ENCODE results near the gene FOXRED2. TPM values are rescaled to one million over a fixed set of nuclear protein-coding genes. Genes with fewer than 3 reads are reported as not detected.

FOXRED2 gene
- total RNA-seq, 1 donor from 2014 or later = 4.7 TPM

- Histone ChIP-seq H3K79me2 (ENCODE audit: low read depth) (no peaks in the 10 kb centered on the region), H3F3A (ENCODE audit: low read depth) (no peaks in the 10 kb centered on the region), H3K4me3 (no peak overlapping the region), H3K9ac (no peak overlapping the region), H3K9me3 (ENCODE audit: low read depth) (no peaks in the 10 kb centered on the region), H3K4me2 (no peak overlapping the region), H3K27me3 (no peaks in the 10 kb centered on the region), H3K4me1 (no peaks in the 10 kb centered on the region), H2AFZ (replicated peaks) (no peak overlapping the region), H3K27ac (no peak overlapping the region), H3K36me3 (no peaks in the 10 kb centered on the region), H4K20me1 (ENCODE audit: low read depth) (no peaks in the 10 kb centered on the region)
- H3K36me3 Mint-ChIP-seq = peaks cover 22% of the 10 kb centered on the region
- H3K4me3 Mint-ChIP-seq = no peak overlapping the region
- peaks cover 2% of the 10 kb centered on the region for H3K27me3 Mint-ChIP-seq (ENCODE audit: insufficient read depth, low read depth)
- no peaks in the 10 kb centered on the region for H3K9me3 Mint-ChIP-seq
- H3K4me1 Mint-ChIP-seq = peaks cover 2% of the 10 kb centered on the region
- TF ChIP-seq CTCF (IDR thresholded peaks at IDR 0.05) (no peak), EZH2 (IDR thresholded peaks at IDR 0.05) (no peak)
- DNase-seq (ENCODE audit: low spot score) = no peak
- no peak overlapping the region for H3K27ac Mint-ChIP-seq
Measured at GRCh38 chr22:36475341-36475740, 31.5 kb downstream of the FOXRED2 start.

GRCh38 chr22:36472689-36473088 lies 34.2 kb downstream of the FOXRED2 start:
- H3K27me3 ChIP-seq = no peaks in the 10 kb centered on the region
- H3K27ac Mint-ChIP-seq = no peak overlapping the region
- H3K9ac ChIP-seq = no peak overlapping the region
- H3K4me3 Mint-ChIP-seq = no peak overlapping the region
- H4K20me1 ChIP-seq (ENCODE audit: low read depth) = no peaks in the 10 kb centered on the region
- H3K27ac ChIP-seq = no peak overlapping the region
- TF ChIP-seq EZH2 (IDR thresholded peaks at IDR 0.05) (no peak), EZH2phosphoT487 (IDR thresholded peaks at IDR 0.05) (no peak), CTCF (IDR thresholded peaks at IDR 0.05) (no peak)
- H3K27me3 Mint-ChIP-seq (ENCODE audit: insufficient read depth, low read depth) = peaks cover 2% of the 10 kb centered on the region
- H3K4me3 ChIP-seq = no peak overlapping the region
- no peaks in the 10 kb centered on the region for H3K4me1 Mint-ChIP-seq
- peaks cover 19% of the 10 kb centered on the region for H3K36me3 Mint-ChIP-seq
- no peak overlapping the region for H3K4me2 ChIP-seq
- no peaks in the 10 kb centered on the region for H3K9me3 Mint-ChIP-seq
- H3F3A ChIP-seq (ENCODE audit: low read depth) = no peaks in the 10 kb centered on the region
- H2AFZ ChIP-seq (replicated peaks) = no peak overlapping the region
- no peaks in the 10 kb centered on the region for H3K79me2 ChIP-seq (ENCODE audit: low read depth)
- no peaks in the 10 kb centered on the region for H3K4me1 ChIP-seq
- no peaks in the 10 kb centered on the region for H3K9me3 ChIP-seq (ENCODE audit: low read depth)
- H3K36me3 ChIP-seq = no peaks in the 10 kb centered on the region
- DNase-seq (ENCODE audit: low spot score) = no peak

GRCh38 chr22:36471341-36471821 lies 35.5 kb downstream of the FOXRED2 start:
- Mint-ChIP-seq H3K27ac (no peak overlapping the region), H3K4me1 (no peaks in the 10 kb centered on the region), H3K36me3 (peaks cover 12% of the 10 kb centered on the region), H3K27me3 (ENCODE audit: insufficient read depth, low read depth) (peaks cover 2% of the 10 kb centered on the region), H3K4me3 (no peak overlapping the region), H3K9me3 (no peaks in the 10 kb centered on the region)
- Histone ChIP-seq H3K9me3 (ENCODE audit: low read depth) (no peaks in the 10 kb centered on the region), H3K4me1 (no peaks in the 10 kb centered on the region), H3F3A (ENCODE audit: low read depth) (no peaks in the 10 kb centered on the region), H3K4me3 (no peak overlapping the region), H3K79me2 (ENCODE audit: low read depth) (no peaks in the 10 kb centered on the region), H4K20me1 (ENCODE audit: low read depth) (no peaks in the 10 kb centered on the region), H3K4me2 (no peak overlapping the region), H3K27me3 (no peaks in the 10 kb centered on the region), H2AFZ (replicated peaks) (no peak overlapping the region), H3K36me3 (no peaks in the 10 kb centered on the region), H3K9ac (no peak overlapping the region), H3K27ac (no peak overlapping the region)
- TF ChIP-seq CTCF (IDR thresholded peaks at IDR 0.05) (no peak), EZH2phosphoT487 (IDR thresholded peaks at IDR 0.05) (no peak), EZH2 (IDR thresholded peaks at IDR 0.05) (no peak)
- no peak for DNase-seq (ENCODE audit: low spot score)

Measured in neural progenitor cell (in vitro differentiated cells).